SK-MEL-5 (cell line): ENCODE results near the gene DAAM2. TPM values are rescaled to one million over a fixed set of nuclear protein-coding genes. Genes with fewer than 3 reads are reported as not detected.

Experiments
- DNase-seq: peaks from one replicate; pipeline ENCODE4 v3.0.0-alpha.2; 2016; ENCODE audit warnings: low read depth, low spot score
- in situ Hi-C: cut with HindIII; loops from 2 replicates; pipeline ENCODE4 v1.10.0; 2016; ENCODE audit warnings: low sequenced_read_pairs, high pct_unique_total_duplicates, low pct_unique_long_range_greater_than_20kb
- total RNA-seq: library from RNA; depleted of rRNA; stranded (reverse); fragments of >200 nt; shearing (Covaris generic); gene quantifications from 2 replicates; pipeline ENCODE4 v1.2.3, GENCODE V29; 2014

DAAM2 gene
- total RNA-seq, 1 experiment from 2014 or later, result 11.7 TPM

DNA sequence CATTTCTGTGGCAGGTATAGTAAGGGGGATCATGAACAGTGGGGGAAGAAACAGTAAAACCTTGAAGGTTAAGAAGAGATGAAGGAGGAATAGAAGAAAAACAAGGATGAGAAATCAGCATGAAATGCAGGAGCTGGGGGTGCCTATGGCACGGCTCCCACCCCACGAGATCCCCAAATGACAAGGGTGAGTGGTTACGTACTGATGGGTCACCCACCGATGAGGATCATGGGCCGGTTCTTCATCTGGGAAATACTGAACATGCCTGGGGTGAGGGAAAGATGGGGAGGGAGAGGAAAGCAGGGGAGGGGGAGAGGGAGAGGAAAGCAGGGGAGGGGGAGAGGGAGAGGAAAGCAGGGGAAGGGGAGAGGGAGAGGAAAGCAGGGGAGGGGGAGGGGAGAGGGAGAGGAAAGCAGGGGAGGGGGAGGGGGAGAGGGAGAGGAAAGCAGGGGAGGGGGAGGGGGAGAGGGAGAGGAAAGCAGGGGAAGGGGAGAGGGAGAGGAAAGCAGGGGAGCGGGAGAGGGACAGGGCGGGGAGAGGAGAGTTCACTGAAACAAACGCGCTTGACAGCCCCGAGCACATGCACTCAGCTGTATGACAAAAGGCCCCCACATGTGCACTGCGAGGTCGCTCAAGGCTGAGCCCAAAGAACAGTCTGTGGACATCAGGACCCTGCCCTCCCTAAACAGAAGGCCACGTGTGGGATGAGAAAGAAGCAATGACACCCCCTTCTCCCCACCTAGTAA, 116.8 kb downstream of the DAAM2 start:
- in situ Hi-C loops, result no loop called here
- DNase-seq, result no peak

DNA sequence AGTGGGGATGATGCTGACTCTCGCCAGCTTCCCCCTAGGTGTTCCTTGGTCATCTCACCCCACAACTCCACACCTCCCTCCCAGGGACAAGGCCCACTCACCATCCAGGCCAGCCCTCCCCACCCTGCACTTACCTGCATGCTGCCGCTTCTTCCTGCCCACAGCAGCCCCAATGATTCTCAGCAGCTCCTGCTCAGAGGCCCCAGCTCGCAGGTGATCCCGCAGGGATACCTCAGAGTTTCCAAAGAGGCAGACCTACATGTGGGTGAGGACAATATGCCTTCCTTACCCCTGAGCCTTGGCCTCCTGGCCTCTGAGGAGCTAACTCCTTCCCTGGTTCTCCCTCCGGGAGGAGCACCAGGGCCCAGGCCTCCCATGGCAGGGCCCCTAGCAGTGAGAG, 117.5 kb downstream of the DAAM2 start:
- in situ Hi-C loops, result no loop called here
- DNase-seq, result no peak

GRCh38 chr6:39910164-39910563, 118.0 kb downstream of the DAAM2 start:
- in situ Hi-C loops, result no loop called here

DNA sequence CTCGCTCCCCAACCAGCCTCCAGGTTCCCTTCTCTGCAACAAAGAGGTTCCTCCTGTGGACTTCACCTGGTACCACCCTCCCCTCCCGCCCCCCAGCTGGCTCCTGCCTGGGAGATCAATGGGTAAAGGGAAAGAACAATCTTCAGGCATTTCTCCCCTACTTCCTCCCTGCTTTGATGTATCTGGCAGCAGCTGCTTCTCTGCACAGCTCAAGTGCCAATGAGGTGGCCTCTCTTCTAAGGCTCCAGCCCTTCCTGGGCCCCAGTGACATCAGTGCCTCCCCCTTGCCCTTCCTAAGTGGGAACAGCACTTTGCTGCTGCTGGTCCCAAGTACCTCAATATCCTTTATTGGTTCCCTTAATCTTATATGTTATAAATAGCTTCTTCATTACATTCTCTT, 118.6 kb downstream of the DAAM2 start:
- in situ Hi-C loops, result no loop called here
- DNase-seq, result no peak

More at GRCh38 chr6:39910164-39910563, 118.0 kb downstream of the DAAM2 start:
- no peak for DNase-seq

GRCh38 chr6:39911513-39912125, 119.4 kb downstream of the DAAM2 start:
- in situ Hi-C loops, result no loop called here

GRCh38 chr6:39912446-39912845, 120.3 kb downstream of the DAAM2 start:
- in situ Hi-C loops, result no loop called here
- no peak for DNase-seq

More at GRCh38 chr6:39911513-39912125, 119.4 kb downstream of the DAAM2 start:
- no peak for DNase-seq

DNA sequence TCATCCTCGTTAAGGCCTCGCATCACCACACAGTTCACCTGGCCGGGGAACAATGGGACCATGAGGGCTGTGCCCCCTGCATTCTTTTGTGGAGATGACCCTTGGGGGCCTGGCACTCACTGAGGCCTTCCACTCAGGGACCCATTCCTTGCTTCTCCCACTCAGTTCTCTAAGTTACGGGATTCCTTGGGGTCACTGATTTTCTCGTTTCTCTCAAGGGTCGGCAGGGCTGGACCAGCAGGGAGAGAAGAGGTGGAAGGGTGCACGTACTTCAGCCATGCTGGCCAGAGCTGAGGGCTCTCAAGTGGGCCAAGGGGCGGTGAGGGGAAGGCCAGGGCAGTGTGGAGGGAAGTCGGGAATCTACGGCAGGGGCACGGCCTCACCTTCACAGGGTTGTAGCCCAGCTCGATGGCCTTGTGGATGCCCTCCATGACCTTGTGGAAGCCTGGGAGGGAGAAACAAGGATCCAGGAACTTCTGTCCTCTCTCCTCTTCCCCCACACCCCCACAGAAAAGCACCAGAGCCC, 121.3 kb downstream of the DAAM2 start:
- in situ Hi-C loops, result no loop called here
- DNase-seq, result no peak

GRCh38 chr6:39914239-39914638, 122.1 kb downstream of the DAAM2 start:
- in situ Hi-C loops, result no loop called here
- no peak for DNase-seq

DNA sequence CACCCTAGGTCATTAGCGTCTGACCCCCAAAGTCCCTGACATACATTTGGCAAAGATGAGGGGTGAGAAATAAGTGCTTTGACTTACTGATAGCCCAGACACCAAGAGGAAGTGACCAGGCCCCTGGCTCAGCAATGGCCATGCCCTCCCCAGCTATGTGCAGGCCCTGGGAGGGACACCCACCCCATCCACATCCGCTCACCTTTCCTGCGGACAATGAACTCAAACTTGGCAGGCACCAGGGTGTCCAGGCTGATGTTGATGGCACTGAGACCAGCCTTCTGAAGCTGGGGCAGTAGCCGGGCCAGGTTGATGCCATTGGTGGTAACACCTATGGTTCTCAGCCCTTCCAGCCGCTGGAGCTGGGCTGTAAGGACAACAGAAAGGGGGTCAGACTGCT, 123.7 kb downstream of the DAAM2 start:
- no peak for DNase-seq
- in situ Hi-C loops, result no loop called here

GRCh38 chr6:39917329-39917728, 125.2 kb downstream of the DAAM2 start:
- in situ Hi-C loops, result no loop called here

GRCh38 chr6:39917981-39918380, 125.8 kb downstream of the DAAM2 start:
- in situ Hi-C loops, result no loop called here

More at GRCh38 chr6:39917329-39917728, 125.2 kb downstream of the DAAM2 start:
- DNase-seq, result no peak

GRCh38 chr6:39918831-39919230, 126.7 kb downstream of the DAAM2 start:
- DNase-seq, result no peak
- in situ Hi-C loops, result no loop called here

More at GRCh38 chr6:39917981-39918380, 125.8 kb downstream of the DAAM2 start:
- DNase-seq, result no peak

DNA sequence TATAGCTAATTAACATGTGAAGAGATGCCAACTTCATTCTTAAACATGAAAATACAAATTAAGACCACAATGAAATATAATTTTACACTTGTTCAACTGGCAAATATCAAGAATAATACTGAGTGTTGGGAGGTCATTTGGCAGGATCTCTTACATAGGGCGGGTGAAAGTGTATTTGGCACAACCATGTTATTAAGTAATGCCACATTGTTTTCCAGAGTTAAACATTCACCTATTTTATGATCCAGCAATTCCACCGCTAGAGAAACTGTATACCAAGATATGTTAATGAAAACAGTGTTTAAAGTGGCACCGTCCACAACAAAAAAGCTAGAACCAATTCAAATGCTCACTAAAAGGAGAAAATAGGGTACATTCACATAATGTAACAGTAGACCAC, 128.0 kb downstream of the DAAM2 start:
- no peak for DNase-seq
- in situ Hi-C loops, result no loop called here

DNA sequence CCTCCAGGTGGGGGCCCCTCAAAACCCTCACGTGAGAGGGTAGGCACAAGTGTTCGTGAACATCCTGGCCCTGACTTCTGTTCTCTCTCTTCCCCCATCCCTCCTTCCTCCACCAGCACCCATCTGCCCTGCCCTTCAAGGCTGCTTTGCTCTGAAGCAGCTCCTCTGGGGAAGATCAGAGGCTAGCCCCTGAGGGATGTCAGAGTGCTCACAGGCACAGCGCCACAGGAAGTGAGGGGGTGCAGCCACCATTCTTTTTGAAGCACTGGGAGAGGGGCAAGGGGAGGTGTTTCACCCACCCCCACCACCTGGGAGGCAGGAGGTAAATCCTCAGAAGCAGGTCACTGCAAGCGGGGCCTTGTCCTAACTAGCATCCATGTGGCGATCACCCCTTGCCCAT, 130.6 kb downstream of the DAAM2 start:
- DNase-seq, result no peak
- in situ Hi-C loops, result no loop called here

- DNase-seq, result no peak
- in situ Hi-C loops, result no loop called here
Measured at GRCh38 chr6:39923394-39923793, 131.2 kb downstream of the DAAM2 start.

DNA sequence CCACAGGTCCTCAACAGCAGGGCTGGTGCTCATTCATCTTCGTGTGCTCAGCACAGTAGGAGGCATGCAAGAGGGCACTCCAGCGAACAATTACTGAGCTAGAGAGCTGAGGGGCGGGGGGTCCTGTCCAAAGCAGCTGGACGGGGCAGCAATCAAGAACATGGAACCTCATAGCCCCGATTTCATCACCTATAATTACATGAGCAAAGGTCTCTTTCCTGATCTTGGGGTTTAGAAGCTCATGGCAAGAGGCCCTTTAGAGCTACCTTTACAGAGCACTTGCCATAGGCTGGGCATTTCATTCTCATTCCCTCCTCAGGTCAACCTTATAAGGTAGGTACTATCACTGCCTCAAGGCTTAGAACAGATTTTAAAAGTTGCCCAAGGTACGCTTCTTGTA, 131.7 kb downstream of the DAAM2 start:
- in situ Hi-C loops, result no loop called here
- no peak for DNase-seq

GRCh38 chr6:39924283-39924682, 132.1 kb downstream of the DAAM2 start:
- no peak for DNase-seq
- in situ Hi-C loops, result no loop called here

DNA sequence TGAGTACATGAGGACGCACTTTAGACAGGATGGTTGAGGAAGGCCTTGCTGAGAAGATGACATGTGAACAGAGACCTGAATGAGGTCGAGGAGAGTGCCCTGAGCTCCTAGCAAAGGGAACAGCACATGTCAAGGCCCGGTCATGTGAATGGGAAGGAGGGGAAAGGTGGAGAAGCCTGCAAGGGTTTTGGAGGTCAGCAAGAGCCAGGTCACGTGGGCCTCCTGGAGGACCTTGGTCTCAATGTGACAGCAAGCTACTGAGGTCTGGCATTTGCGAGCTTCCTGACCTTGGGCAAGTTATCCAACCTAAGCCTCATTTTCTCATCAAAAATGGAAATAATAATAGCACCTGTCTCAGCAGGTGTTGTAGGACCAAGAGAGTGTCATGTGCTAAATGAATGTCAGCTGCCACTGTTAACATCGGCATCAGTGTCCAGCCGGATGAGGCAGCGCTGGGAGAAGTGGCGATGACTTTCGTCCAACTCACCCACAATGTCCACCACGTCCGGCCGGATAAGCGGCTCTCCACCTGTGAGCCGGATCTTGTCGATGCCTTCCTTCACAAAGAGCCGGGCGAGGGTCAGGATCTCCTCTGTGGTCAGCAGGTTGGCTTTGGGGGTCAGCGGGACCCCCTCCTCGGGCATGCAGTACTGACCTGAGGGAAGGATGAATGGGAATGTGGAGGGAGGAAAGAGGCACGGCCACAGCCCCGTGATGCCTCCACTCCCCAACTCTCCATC, 133.2 kb downstream of the DAAM2 start:
- no peak for DNase-seq
- in situ Hi-C loops, result no loop called here
